Stimulated activated CD8-positive, alpha-beta memory T cell treated with anti-CD3 and anti-CD28 coated beads, Interleukin-4, amount 100 ng/mL, for 4 hours (primary cell): ENCODE results near the gene PLCXD1.
"Not testable (repeated sequence)": the region's sequence is repeated elsewhere in the genome, so short reads cannot be mapped to it uniquely, and the experiment has no call there.

Experiments used
- DNase-seq, 2 donors: peaks; one replicate each; pipeline ENCODE4 v3.0.0-alpha.2; 2020; ENCODE audit warnings: low read depth in 2 of 2, low spot score in 1 of 2

PLCXD1 gene

GRCh38 chrX:316351-317325, 35.5 kb downstream of the PLCXD1 start:
- no peak for DNase-seq

GRCh38 chrX:317424-318067, 36.4 kb downstream of the PLCXD1 start:
- DNase-seq: no peak

GRCh38 chrX:318068-318738, 37.0 kb downstream of the PLCXD1 start:
- peak; percentile 94 for DNase-seq

GRCh38 chrX:318739-319578, 37.8 kb downstream of the PLCXD1 start, which contains the start of gene GTPBP6:
GTPBP6 (minus strand) TSS chrX:318796; CDS start chrX:318787, 9 bp downstream.
- DNase-seq: peak; percentile 96 to 98

- no peak for DNase-seq
These were observed 38.5 kb downstream of the PLCXD1 start for GRCh38 chrX:319579-320125.

- no peak for DNase-seq
These were observed 39.1 kb downstream of the PLCXD1 start for GRCh38 chrX:320126-320783.

- no peak for DNase-seq
These were observed 42.8 kb downstream of the PLCXD1 start for GRCh38 chrX:323721-324628.

GRCh38 chrX:324664-325063, 43.5 kb downstream of the PLCXD1 start:
- not testable (repeated sequence) for DNase-seq

- DNase-seq: no peak
These were observed 46.5 kb downstream of the PLCXD1 start for GRCh38 chrX:327660-328126.

GRCh38 chrX:329291-329910, 48.2 kb downstream of the PLCXD1 start:
- DNase-seq: no peak

GRCh38 chrX:330141-330725, 49.1 kb downstream of the PLCXD1 start:
- DNase-seq: not testable (repeated sequence)

- DNase-seq: no peak
These were observed 49.6 kb downstream of the PLCXD1 start for GRCh38 chrX:330726-331150.

- no peak for DNase-seq
These were observed 50.1 kb downstream of the PLCXD1 start for GRCh38 chrX:331151-331824.

GRCh38 chrX:331825-332495, 50.8 kb downstream of the PLCXD1 start:
- no peak for DNase-seq

GRCh38 chrX:332496-332860, 51.3 kb downstream of the PLCXD1 start:
- no peak for DNase-seq

- DNase-seq: no peak
These were observed 51.9 kb downstream of the PLCXD1 start for GRCh38 chrX:332916-333610.
